ENCODE results near the gene ITGBL1. TPM values are rescaled to one million over a fixed set of nuclear protein-coding genes. Genes with fewer than 3 reads are reported as not detected.

Gene ITGBL1
- total and polyA plus RNA-seq, 2 of the 13 experiments (the other 11 are each of a cell fraction or from before 2014, with no cell fraction given), result 0.02 TPM; not detected in 1

DNA sequence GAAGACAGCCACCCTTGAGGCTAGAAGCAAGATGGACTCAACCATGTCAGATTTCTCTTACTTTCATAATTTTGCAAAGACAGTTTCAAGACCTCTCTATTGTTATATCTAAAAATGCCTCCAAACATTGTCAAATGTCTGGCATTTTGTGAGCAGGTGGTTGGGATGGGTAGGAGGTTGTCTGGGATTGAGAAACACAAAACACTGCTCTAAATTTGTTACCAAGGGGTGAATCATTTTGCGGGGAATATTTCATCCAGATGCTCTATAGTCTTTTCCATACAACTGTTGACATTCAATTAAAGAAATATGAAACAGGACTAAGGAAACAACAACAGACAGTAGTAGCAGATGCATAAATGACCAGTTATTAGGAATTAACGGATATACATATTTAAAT is 208.2 kb downstream of the ITGBL1 start:
- no peak overlapping the region for H2AFZ ChIP-seq (ENCODE audit: low read length)
- in situ Hi-C loops (cut with HindIII; ENCODE audit: extremely low pct_ligation_motif_present, low pct_unique_long_range_greater_than_20kb), result no loop called here
- ATAC-seq (no peak), FAIRE-seq (no peak), DNase-seq (ENCODE audit: low spot score) (no peak)
- BruUV-seq (replicated peaks), result no TSS peak
- H4K20me1 ChIP-seq (ENCODE audit: insufficient read depth, low read length), result no peaks in the 10 kb centered on the region
- H3K9ac ChIP-seq (ENCODE audit: insufficient read depth, low read depth, low read length), result no peak overlapping the region
- no peaks in the 10 kb centered on the region for H3K79me2 ChIP-seq (ENCODE audit: insufficient read depth, low read length)
- no peak overlapping the region for H3K4me2 ChIP-seq (ENCODE audit: low read depth, low read length)
- intact Hi-C loops (cut with micrococcal nuclease; ENCODE audit: unreplicated experiment), result no loop called here
- H3K36me3 ChIP-seq (replicated peaks in 1 of 2; ENCODE audit: control insufficient read depth in 1 of 2, insufficient read depth in 2 of 2, low read length in 2 of 2), result no peaks in the 10 kb centered on the region
- H3K4me3 ChIP-seq (replicated peaks in 1 of 3; ENCODE audit: insufficient read depth in 1 of 3, low read depth in 2 of 3, low read length in 3 of 3), result no peak overlapping the region
- H3K4me1 ChIP-seq (ENCODE audit: insufficient read depth, low read length), result no peaks in the 10 kb centered on the region
- WGBS (ENCODE audit: low lambda C conversion rate), result 2% methylated on average over 2 of the region's 2 CpGs
- H3K27me3 ChIP-seq (ENCODE audit: control insufficient read depth in 1 of 2, insufficient read depth in 2 of 2, low read length in 2 of 2), result no peaks in the 10 kb centered on the region
- no peaks in the 10 kb centered on the region for H3K9me3 ChIP-seq (ENCODE audit: low read length)
- H3K27ac ChIP-seq (ENCODE audit: extremely low read length, insufficient read depth, low read length), result no peak overlapping the region
- TF ChIP-seq ZNF737 (CRISPR knock-in tag; IDR thresholded peaks at IDR 0.05; ENCODE audit: borderline replicate concordance) (no peak), ZNF260 (CRISPR knock-in tag; IDR thresholded peaks at IDR 0.05; ENCODE audit: borderline replicate concordance, low read depth) (no peak), SP2 (CRISPR knock-in tag; IDR thresholded peaks at IDR 0.05) (no peak), TP53 (CRISPR knock-in tag; conservative IDR thresholded peaks at IDR 0.05) (no peak), DDIT3 (CRISPR knock-in tag; IDR thresholded peaks at IDR 0.05) (no peak), ATF3 (CRISPR knock-in tag; IDR thresholded peaks at IDR 0.05) (no peak), SATB2 (CRISPR knock-in tag; IDR thresholded peaks at IDR 0.05) (no peak), ZMYM2 (CRISPR knock-in tag; IDR thresholded peaks at IDR 0.05) (no peak), PHF21A (CRISPR knock-in tag; IDR thresholded peaks at IDR 0.05) (no peak), HOXA3 (CRISPR knock-in tag; IDR thresholded peaks at IDR 0.05) (no peak), MIER2 (CRISPR knock-in tag; IDR thresholded peaks at IDR 0.05) (no peak), SMAD9 (CRISPR knock-in tag; IDR thresholded peaks at IDR 0.05) (no peak), PAXIP1 (CRISPR knock-in tag; conservative IDR thresholded peaks at IDR 0.05) (no peak), MLLT10 (CRISPR knock-in tag; IDR thresholded peaks at IDR 0.05) (no peak), IRX3 (CRISPR knock-in tag; IDR thresholded peaks at IDR 0.05; ENCODE audit: borderline replicate concordance, low read depth) (no peak), SP140L (CRISPR knock-in tag; IDR thresholded peaks at IDR 0.05; ENCODE audit: borderline replicate concordance) (no peak)
- TF ChIP-seq, protein P1, sequence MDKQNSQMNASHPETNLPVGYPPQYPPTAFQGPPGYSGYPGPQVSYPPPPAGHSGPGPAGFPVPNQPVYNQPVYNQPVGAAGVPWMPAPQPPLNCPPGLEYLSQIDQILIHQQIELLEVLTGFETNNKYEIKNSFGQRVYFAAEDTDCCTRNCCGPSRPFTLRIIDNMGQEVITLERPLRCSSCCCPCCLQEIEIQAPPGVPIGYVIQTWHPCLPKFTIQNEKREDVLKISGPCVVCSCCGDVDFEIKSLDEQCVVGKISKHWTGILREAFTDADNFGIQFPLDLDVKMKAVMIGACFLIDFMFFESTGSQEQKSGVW (CRISPR knock-in tag; IDR thresholded peaks at IDR 0.05; ENCODE audit: borderline replicate concordance), result no peak
- ChIA-PET POLR2A (no interaction called here), CTCF (ENCODE audit: low intra/inter-chr PET ratio, low total read pairs) (no interaction called here)

All from HepG2 (cell line).